Measurements from ENCODE around the gene UBE2N.

DNA sequence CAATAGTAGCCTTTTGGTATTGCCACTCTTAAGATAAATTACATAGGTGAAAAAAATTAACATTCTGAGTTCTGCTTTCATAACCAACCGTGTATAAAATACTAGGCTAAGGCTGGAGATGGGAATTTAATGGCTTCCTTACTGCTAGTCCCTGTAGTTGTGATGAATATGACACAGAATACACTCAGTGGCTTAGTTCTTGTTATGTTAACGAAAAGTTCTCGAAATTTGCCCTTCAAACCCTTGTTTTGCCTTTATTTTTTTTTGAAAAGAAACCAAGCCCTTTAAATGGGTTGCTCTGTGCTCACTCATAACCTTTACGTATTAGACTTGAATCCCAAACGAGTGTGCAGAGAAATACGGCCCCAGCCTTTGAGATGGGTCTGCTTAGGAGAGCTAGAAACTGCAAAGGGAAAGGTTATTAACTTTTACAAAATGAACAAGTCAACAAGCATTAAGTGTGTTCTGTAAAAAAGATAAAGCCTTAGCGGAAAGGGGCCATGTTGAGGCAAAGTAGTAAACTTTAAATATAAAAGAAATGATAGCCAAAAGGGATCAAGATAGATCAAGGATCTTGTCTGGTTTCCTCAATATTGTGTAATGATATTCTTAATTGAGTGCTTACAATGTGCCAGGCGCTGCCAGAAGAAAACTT is 62.3 kb downstream of the UBE2N start:
- TF ChIP-seq, protein P1, sequence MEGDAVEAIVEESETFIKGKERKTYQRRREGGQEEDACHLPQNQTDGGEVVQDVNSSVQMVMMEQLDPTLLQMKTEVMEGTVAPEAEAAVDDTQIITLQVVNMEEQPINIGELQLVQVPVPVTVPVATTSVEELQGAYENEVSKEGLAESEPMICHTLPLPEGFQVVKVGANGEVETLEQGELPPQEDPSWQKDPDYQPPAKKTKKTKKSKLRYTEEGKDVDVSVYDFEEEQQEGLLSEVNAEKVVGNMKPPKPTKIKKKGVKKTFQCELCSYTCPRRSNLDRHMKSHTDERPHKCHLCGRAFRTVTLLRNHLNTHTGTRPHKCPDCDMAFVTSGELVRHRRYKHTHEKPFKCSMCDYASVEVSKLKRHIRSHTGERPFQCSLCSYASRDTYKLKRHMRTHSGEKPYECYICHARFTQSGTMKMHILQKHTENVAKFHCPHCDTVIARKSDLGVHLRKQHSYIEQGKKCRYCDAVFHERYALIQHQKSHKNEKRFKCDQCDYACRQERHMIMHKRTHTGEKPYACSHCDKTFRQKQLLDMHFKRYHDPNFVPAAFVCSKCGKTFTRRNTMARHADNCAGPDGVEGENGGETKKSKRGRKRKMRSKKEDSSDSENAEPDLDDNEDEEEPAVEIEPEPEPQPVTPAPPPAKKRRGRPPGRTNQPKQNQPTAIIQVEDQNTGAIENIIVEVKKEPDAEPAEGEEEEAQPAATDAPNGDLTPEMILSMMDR (IDR thresholded peaks at IDR 0.05): no peak
- no peak for TF ChIP-seq EZH2 (IDR thresholded peaks at IDR 0.05; ENCODE audit: borderline replicate concordance, insufficient read depth, low read depth, low read length, poor library complexity, severe bottlenecking)
